HG02840 (cell line): Measurements from ENCODE around the gene PPIL1.

Source experiments
- ATAC-seq: cut with Tn5 transposase; IDR thresholded peaks from one replicate; pipeline ENCODE4 v1.9.1; 2021; ENCODE audit warnings: mild to moderate bottlenecking, moderate library complexity, moderate number of reproducible peaks; ENCODE audit not compliant: unreplicated experiment, low FRiP score

Gene PPIL1

DNA sequence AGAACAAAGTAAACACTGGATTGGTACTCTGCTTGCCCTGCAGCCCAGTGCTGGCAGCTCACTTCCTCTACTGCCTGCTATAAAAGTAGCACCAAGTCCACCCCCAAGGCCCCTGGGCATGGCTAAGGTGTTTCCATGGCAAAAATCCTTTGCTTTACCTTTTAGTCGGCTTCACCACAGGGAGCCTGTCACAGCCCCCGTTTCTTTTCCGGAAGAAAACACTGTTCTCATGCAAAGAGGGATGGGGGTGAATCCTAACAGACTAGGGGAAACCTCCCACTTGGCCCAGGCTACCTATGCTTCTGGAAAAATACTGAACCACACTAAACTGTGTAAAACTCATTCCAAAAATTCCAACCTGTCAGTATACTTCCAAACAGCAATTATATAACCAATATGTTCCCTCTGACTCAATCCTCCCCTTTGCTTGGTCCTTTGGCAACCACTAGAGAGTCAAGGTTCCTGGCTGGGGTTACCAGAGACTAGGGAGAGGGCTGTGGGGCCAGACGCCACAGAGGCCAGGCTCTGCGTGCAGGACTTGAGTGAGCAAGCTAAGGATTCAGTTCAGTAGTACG, 16.1 kb downstream of the PPIL1 start:
- ATAC-seq = no peak

- no peak for ATAC-seq
Measured at GRCh38 chr6:36857325-36857724, 17.3 kb downstream of the PPIL1 start.

GRCh38 chr6:36856277-36856676, 18.3 kb downstream of the PPIL1 start:
- no peak for ATAC-seq

DNA sequence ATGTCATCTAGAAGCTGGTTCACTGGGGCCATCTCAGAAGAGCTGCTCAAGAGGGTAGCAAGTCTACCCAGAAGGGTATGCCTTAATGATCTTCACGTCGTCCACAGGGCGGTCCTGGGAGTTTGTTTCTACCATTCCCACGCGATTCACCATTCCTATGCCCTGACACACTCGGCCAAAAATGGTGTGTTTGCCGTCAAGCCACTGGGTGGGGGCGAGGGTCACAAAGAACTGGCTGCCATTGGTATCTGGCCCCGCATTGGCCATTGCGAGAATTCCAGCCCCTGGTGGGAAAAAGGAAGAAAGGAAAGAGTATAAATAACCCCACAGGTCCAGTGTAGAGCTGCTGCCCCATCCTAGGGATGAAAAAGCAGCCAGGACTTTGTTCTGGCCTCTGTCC, 18.9 kb downstream of the PPIL1 start:
- ATAC-seq = no peak

GRCh38 chr6:36853325-36853724, 21.3 kb downstream of the PPIL1 start:
- ATAC-seq = no peak

- ATAC-seq = no peak
Measured at GRCh38 chr6:36852481-36853147, 22.0 kb downstream of the PPIL1 start.

DNA sequence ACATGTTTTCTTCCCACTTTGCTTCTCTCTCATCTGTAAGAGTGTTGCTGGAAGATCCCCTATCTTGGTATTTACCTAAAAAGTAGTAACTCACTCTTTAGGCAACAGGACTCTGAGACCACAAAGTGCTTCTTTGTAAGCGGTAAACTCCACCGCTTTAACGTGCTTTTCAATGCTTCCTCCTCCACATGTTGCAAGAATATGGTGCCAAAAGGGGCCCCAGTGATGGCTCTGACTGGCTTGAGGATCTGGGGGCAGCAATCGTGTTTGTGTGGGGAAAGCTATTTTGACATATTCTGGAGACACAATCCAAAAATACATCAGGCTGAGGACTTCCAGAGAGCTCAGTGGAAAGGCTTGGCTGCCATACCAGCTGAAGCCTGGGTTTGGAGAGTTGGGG, 23.0 kb downstream of the PPIL1 start:
- no peak for ATAC-seq

DNA sequence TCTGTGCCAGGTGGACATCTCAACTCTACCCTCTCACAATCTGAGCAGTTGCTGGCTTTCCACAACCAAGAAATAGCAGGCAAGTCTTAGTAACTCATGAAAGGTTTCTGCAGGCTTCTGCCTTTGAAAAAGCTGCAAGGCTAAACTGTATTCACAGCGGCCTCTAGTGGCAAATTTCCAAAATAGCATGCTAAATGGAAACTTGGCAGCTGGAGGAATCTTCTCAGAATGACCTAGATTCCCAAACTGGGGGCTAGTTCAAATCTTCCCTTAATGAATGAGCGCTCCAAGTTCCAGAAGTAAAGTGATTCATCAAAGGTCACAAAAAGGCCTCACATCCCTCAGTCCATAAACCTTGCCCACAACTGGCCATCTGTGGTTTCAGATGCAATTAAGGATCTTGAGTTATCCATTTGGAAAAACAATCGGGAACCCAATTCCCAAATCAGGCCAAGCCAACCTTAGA, 23.4 kb downstream of the PPIL1 start:
- ATAC-seq = no peak

- no peak for ATAC-seq
Measured at GRCh38 chr6:36850021-36850420, 24.6 kb downstream of the PPIL1 start.

- ATAC-seq = no peak
Measured at GRCh38 chr6:36848658-36849441, 25.8 kb downstream of the PPIL1 start.

- no peak for ATAC-seq
Measured at GRCh38 chr6:36847991-36848390, 26.6 kb downstream of the PPIL1 start.

DNA sequence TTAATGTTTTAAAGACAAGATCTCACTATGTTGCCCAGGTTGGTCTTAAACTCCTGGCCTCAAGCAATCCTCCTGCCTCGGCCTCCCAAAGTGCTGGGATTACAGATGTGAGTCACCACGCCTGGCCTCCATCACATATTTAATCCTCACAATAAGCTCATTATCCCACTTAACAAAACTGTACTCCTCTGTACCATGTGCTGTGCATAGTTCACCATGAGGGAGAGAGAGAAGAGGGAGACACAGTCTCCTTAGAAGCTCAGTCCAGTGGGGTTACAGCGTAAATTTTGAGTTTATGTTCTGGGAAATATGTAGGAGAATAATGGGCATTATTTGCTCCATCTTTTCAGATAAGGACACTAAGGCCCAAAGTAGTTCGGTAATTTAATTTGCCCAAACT, 27.5 kb downstream of the PPIL1 start:
- ATAC-seq = no peak

DNA sequence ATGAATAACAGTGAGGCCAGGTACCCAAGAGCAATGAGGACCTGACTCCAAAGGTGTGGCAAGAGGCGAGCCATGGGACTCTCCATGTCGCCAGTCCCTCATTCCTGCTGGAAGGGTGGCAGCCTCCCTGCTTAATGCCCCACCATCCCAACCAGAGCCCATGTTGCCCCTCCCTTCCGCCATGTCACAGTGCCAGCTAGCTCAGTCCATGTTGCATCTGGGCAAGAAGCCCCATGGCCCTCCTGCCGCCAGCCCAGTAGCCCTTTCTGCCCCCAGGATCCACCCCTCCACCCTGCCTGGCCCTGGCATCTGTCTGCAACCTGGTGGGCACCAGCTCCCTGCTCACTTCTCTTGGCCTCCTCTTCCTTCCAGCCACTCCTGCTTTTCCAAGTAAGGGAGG, 29.4 kb downstream of the PPIL1 start:
- ATAC-seq = no peak

DNA sequence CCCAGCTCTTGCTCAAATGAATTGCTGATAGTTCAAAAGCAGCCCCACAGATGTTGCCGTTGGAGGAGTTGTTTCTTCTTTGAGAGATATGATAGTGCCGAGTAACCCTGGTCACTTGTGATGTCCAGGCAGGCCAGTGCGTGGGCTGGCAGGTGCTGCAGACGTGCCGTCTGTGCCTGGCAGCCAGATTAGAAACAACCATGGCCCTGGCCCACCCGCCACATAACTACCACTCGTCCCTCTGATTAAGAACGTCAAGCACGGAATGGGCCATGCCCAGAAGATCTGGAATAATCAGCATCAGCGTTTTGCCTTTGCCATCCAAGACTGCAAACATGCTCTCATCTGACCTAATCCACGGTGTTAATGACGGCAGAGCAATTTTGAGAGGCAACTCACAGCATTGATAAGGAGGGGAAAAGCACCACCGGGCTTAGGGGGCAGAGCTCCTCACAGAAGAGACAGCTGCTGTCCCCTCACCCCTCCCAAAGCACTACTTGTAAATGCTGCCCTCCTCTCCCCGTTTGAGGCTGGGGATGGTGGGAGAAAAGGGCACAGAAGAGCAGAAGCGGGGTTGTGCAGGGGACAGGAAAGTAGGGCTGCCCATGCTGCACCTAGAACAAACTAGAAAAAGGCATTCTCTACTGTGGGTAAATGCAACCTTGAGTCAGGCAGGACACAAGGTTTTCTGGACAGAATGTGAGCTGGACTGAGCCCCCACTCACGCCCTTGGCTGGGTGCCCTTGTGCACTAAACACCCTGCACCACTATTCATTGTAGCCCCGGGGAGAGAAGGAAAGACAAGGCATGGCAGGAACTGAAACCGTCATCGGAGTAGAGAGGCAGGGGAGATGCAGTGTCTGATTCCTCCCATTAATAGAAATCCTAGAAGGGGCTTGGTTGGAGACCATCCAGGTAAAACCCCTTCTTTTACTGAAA, 30.1 kb downstream of the PPIL1 start:
- ATAC-seq = no peak

DNA sequence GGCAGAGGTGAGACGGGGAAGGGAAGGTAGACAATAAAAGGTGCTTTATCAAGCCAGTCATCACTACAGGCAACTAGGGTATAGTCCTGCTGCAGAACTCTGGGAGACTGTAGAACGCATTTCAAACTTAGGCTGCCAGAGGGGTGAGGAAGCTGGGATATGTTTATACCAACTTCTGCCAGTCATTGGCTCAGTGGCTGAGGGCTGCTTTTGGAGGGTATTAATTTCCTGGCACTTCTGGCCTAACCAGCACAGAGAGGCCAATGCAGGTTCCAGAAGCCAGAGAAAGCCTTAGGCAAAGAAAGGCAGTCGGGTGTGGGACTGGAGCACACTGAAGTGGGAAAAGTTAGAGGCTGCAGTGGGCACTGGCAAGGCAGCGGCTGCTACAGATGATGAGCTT, 31.4 kb downstream of the PPIL1 start:
- ATAC-seq = no peak

GRCh38 chr6:36841756-36842155, 32.8 kb downstream of the PPIL1 start:
- no peak for ATAC-seq

DNA sequence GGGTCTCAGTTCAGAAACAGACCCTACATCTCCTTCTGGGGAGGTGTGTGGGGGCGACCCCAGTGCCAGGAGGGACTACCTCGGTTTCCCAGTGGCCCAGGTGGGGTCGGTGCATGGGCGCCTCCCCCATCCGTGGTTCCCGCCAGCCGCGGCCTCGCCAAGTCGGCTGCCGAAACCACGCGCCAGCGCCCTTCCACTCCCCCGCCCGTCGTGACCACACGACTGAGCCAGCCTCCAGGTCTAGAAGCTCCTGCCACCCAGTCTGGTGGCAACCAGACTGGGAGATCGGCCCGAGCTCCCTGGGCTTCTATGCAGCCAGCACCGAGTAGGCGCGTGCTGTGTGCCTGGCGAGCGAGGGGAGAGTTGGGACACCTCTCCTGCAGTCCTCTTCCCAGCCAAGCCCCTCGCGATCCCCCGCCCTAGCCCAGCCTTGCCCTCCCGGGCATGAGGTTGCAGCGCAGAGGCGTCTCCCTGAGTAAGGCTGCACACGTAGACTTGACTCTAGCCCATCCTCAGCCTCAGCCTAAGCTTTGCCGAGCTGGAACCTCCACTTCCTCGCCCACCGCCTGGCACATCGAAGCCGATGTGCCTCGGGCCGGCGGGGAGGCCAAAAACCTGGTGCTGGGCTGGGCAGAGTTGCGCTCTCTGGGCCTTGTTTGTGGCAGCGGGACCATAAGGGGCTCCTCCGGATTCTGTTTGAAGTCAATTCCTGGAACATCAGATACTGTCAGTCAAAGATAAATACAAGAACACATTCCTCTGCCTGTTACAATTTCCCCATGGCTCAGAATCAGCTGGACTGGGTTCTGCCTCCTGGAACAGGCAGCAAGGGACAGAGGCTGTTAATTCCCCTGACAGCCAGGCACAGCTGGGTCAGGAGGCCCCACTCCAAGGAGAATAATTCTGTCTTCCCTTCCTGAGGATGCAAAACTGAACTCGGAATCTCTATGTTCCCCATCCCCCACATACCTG, 33.9 kb downstream of the PPIL1 start:
- ATAC-seq = no peak

- no peak for ATAC-seq
Measured at GRCh38 chr6:36839749-36840431, 34.7 kb downstream of the PPIL1 start.
